TTC549 (cell line): ENCODE measurements around the gene GPATCH2.

Source experiments
- FAIRE-seq: peaks from 2 replicates; lab custom pipeline; 2012; peaks lifted over from hg19 to GRCh38; lab: Jason Lieb, UNC

Gene GPATCH2

DNA sequence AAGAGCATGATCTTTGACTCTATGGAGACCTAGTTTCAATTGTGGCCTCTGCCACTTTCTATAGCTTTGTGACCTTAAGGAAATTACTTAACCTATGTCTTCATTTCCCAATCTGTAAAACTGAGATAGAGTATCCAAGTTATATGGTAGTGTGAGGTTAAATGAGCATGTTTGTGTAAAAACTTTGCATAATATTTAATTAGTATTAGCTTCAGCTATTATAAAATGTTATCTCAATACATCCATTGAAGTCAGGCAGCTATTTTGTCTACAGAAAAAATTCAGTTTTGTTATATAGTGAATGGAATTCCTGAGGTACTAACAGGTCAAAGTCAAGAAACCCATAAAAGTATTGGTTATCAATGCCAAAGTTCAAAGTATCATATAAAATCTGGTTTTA lies 53.6 kb downstream of the GPATCH2 start:
- FAIRE-seq, result peak; percentile 53

DNA sequence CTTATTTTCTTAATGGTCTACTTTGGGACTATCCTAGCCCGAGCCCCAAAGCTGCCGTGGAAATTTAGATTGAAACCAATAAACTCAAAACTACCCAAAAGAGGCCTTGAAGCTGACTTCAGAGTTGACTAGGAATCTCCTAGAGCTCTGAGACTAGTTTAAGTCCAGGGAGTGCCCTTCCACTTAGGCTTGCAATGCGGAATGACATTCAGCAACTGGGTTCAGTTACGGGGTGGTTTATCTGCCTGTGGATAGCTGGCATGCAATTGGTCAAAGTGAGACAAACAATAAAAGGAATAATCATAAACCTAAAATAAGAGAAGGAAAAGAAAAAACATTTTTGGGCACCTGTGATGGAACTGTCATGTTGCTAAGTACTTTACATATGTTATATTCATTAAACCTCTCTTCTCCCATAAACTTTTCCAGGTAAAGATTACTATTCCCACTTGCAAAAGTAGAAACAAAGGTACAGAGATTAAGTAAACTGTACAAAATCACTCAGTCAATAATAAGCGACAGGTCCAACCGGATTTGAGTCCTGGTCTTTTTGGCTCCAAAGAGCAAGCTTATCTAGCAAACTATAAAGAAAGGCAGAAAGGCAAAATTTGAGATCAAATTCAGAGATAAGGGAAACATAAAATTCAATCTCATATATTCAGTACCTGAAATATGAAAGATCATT lies 56.5 kb downstream of the GPATCH2 start:
- FAIRE-seq, result no peak

DNA sequence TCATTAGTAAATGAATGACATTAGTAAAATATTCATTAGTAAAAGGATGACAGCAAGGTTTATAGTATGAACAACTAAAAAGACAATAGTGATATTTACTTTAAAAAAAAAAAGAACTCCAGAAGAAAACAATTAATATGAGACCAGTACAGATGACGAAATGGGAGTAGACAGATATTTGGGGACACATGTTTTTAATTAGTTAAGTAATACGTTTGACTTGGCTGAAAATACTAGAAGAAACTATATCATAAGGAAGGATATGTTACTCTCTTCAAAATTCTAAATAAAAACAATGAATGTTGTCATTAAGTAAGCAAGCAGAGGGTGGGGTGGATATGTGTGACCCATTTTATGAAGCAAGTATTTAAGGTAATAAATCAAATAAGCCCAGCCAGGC lies 61.9 kb downstream of the GPATCH2 start:
- FAIRE-seq, result peak; percentile 67

DNA sequence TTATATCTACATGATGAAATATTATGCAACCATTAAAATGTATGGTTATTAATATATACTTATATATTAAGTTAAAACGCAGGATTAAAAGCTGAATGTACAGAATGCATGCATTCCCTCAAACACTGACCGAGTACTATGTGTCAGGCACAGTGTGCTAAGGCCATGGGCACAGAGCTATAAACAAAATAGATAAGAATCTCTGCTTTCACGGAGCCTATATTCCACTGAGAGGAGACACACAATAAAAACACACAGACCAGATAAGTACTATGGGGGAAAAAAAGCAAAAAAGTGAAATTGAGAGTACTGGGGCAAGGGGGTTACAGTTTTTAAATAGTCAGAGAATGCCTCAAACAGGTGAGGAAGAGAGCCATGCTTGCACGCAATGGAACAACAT lies 62.7 kb downstream of the GPATCH2 start:
- no peak for FAIRE-seq

DNA sequence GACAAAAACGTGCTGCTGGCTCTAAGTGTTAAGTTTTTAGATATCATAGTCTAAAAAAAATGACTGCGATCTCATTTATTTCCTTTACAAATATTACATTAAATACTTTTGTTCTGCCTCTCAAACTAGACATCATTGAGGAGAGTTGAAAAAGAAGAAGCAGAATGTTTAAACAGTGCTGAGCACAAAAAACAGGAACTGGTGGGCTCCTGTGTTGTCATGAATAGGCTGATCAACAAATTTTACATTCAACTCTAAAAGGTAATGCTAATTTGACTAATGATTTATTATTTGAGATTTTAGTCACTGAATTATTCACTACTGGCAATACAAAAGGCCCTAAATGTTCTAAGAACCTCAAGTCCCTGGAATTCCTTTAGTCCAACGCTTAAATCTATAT lies 66.1 kb downstream of the GPATCH2 start:
- no peak for FAIRE-seq

DNA sequence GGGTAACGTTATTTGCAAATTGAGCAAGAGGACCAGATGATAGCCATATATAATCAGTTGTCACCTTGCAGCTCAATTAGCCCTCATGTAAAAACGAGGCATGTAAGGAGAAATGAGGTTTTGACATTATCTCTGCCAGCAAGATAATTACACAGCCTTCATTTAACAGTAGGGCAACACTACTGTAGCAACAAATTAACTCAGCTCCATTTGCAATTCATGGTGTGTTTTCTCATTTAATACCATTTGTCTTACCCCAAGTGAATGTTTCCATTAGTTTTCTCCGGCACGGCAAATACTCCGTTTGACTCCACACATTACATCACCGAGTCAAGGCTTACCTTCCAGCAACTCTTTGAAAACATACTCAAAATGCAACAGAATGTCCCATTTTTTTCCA lies 66.7 kb downstream of the GPATCH2 start:
- FAIRE-seq, result no peak

DNA sequence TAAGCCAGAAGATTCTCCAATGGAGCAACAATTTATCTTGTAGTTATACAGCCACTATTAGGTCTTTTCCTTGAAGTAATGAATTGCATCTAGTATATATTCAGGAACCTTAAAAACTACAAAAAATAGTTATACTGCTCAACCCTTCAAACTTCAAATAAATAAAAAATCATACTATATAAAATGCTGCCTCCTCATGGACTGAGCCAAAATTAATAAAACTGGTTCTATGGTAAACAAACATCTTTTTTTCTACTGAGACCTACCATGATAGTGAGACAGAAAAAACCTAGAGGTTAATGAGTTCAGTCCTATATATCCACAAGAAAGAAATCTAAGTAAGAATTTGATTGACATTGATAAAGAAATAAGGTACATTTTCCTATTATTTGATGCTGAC lies 67.7 kb downstream of the GPATCH2 start:
- FAIRE-seq, result peak; percentile 57

DNA sequence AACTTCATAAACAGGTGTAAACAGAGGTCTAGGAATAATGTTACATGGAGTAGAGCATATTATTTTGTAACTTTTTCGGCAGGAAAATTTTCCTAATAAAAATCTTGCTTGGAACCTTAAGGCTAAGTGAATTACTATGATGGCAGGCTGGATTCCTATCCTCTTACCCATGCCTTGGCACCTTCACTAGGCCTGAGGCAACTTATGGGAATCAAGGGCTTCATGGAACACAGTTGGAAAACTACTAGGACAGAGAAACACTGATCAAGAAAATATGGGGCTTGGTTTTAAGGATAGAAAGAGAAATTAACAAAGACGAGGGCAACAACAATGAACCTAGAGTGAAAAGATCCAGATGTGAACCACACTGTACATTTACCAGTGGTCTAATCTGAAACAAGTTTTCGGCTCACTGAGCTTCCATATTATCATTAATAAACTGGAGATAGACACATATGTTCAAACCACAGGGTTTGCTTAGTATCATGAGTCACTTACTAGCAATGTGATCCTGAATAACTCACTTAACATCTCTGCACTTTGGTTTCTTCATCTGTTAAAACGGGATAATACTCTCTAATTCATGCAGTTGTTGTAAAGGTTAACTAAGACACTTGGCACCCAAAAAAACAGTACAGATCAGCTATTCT lies 68.5 kb downstream of the GPATCH2 start:
- no peak for FAIRE-seq

DNA sequence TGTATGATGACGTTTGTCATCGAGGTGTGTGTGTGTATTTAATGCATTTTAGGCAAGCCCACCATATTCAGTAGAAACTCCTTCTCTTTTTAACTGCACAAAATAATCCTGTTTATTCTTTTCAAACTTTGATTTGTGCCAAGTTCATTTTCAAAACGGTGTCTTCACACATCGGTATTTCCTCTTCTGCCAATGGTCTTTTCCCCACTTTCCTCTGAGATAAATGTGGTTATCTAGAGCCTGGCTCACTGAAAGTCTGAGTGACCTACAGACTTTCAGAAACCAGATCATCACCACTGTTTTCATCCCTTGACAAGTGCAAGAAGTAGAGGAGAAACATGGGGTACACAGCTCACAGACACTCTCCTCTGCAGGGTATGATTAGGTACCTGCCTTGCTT lies 69.4 kb downstream of the GPATCH2 start:
- no peak for FAIRE-seq

DNA sequence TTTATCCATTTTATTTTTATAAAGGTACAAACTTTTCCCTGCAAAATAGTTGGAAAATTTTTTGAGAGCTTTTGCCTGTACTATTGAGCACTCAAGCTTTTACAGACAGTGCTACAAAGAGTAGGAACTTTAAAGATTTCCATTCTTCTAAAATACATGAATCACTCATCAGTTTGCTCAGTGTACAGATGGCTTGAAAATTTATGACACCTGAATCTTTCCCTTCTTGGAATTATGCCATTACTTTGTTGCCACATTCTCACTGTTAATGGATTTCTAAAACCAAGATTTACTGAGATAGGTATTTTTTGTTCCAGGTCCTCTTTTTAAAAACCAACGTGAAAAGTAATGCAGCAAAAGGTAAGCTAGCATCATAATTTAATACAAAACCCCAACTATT lies 76.0 kb downstream of the GPATCH2 start:
- no peak for FAIRE-seq

DNA sequence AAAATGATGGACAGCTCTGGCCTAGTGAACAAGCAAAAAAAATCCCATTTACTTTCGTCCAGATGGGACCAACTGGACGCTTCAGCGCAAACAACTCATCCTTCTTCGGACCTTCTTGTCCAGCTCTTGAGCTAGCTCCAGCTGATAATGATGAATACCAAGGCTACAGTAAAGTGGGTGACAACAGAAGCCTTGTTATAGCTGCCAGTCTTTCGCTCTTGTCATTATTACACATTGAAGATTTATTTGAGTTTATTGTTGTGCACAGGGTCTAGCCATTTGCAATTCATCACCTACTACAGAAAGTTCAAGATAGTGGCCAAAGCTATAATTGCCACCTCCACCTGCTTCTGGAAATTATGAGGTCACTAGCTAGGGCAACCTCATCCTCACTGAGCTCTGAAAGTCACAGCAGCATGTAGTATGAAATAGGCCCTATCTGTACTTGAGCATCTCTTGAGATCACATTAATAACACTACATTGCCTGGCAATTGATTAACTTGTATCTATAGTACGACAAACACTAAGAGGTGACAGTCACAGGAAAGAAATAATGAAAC lies 76.9 kb downstream of the GPATCH2 start:
- no peak for FAIRE-seq

DNA sequence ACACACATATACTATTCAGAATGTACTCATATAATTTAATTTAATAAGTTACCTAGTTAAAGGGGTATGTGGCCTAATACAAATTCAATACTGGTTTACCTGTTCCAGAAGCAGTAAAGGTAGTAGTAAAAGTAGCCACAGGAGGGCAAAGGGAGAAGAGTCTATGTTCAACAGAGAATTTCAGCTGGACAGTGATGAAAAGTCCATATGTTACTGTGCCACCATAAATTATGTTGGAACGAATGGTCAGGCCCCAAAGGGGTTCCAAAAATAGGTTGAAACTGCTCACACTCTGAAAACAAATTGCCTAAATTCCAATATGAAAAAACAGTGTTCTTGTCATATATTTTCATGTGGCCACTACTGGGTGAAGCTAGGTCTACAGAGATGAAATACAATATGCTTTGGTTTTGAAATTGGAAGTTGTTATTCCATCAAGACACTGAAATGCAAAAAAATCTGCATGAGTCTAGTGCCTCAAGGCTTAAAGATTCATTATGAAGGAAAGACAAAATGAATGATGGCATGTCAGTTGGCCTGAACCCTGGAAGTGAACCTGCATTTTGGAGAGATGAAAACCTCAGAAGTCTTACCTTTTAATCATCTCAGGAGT lies 78.4 kb downstream of the GPATCH2 start:
- no peak for FAIRE-seq

DNA sequence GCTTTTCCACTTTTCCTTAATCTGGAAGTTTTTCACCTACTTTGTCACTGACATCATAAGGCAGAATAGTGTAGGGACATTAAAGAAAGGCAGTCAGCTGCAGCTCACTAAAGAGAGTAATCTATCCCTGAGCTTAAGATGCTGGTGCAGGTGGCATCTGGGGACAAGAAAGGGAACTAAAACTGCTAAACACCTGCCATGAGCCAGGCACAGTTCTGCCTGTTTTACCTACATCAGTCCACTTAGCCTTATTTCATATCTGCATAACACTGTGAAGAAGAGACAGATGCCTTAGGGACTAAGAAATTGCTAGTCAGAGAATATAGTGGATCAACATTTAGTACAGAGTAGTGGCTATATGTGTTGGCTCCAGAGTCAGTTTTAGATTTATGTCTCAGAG lies 88.1 kb downstream of the GPATCH2 start:
- FAIRE-seq, result no peak

DNA sequence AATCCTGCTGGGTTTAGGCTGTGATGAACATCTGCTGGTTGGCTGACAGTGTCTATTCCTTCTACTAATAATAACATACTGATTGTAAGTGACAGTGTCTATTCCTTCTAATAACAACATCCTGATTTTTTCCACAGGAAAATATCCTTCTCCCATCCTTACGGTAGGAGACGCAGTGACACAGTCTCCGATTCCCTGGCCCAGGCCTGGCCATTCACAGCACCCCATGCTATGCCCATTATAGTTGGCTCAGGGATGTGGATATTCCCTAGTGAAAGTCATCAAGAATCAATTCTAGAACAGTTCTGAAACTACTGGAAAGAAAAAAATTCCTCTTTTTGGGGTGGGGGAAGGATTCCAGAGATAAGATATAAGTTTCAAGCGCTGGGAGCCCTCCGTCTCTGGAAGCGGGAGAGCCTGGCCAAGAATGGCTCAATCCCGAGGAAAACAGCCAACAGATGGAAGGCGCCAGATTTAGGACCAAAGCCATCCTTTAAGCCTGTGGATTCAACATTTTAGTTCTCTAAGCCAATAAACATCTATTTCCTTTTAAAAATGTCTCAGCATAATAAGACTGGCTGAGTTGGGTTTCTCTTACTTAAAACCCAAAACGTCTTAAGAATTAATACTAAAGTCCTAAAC lies 88.6 kb downstream of the GPATCH2 start:
- FAIRE-seq, result no peak

DNA sequence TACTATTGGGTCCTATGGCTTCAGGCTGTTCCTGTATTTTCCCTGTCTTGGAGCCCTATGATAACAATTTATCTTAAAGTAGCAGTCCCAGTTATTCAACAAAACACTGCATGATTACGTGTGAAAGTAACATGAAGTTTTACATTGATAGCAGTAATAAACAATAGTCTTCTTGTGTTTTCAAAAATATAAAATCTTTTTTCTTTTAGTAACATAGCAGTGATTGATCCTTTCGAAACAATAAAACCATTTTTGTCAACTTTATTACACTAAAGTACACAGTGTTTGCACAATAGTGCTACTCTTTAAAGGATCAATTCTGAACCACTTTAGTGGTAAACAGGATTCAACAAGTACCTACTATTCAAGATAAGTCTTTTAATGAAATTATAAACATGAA lies 90.6 kb downstream of the GPATCH2 start:
- peak; percentile 32 for FAIRE-seq

DNA sequence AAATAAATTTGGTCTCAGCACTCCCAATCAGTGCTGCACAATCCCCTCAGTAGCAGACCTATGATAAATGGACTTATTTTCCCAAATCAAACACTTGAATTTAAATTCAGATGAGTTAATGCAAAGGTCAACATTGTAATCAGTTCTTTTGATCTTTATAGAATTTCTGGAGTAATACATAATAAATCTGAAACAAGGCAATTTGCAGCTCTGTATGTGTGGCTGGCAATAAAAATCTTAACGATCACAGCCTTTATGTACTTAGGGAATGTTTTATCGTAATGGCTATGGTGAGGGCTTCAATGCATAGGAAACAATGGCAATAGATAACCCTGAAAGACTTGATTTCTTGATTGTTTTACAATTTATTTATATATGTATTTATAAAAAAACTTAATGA lies 91.4 kb downstream of the GPATCH2 start:
- peak; percentile 3 for FAIRE-seq

DNA sequence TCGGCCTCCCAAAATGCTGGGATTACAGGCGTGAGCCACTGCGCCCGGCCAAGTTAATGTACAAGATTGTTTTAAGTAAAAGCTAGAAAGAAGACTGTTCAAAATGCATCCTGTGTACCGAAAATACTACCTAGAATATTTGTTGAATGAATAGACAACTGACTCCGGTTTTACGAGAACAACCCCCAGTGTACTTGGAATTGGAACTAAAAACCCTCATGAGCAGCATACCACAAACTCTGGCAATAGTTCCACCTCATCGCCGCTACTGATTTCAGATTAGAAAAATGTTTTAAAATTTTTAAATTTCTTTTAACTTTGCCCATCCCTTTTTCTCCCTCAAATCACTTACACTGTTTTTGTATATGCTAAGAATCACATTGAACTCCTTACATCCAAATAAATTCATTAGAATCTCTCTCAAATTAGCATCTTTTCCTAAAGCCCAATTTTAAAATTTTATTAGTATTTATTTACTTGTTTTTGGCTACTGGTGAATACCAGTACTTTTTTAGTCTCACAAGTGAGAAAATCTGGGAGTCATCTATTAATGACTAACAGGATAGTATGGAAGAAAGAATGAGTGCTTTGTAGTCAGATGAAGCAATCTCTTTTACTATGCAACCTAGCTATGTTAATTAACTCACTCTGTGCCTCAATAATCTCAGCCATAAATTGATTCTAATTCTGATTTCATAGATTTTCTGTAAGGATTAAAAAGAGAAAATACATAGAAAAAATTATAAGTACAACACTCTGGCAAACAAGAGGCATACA lies 95.1 kb downstream of the GPATCH2 start:
- FAIRE-seq, result peak; percentile 29

DNA sequence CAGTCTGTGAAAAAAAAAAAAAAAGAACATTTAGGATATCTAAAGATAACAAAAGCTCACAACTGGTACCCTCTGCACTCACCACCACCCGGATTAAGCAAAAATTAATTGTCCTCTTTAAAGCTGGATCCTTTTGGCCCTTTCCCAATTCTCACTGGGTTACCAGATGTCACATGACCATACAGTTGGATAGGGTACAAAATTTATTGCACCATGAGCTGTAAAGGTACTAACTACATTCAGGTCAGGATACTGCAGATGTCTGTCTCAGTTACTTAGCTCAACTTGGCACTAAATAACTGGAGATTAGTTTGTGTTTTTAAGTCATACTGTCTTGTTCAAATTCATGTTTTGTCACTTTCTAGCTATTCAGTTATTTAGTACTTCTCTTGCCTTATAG lies 96.3 kb downstream of the GPATCH2 start:
- FAIRE-seq, result no peak

DNA sequence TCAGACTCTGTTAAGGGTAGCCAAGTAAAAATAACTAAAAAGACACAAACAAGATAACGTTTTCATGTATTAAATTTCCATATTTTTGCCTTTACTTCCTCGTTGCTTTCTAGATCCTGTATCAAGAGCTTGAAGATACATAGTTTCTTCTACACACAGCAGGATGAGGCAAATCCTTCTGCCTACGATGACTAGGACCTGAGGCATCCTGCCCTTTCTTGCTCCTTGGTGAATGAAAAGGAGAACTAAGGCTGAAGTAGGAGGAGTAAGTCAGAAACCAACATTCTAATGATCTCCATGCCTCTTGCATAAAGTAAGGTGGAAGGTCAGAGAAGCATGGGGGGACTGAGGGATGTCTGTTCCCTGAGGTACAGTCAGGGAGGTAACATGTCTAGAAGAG lies 102.6 kb downstream of the GPATCH2 start:
- no peak for FAIRE-seq

DNA sequence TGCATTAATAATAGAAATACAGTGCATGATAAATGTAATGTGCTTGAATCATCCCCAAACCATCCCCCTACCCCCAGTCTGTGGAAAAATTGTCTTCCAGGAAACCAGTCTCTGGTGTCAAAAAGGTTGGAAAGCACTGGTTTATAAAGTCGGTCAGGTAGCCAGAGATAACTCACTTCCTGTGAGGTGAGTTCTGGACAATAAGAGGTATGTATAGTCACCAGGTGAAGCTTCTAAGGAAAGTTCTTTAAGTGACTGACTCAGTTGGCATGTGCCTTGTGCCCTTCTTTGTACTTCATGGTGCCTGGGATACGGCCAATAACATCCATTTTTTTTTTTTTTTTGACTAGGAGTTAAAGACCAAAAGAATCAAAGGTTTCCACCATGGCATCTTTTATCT lies 103.7 kb downstream of the GPATCH2 start:
- FAIRE-seq, result no peak

DNA sequence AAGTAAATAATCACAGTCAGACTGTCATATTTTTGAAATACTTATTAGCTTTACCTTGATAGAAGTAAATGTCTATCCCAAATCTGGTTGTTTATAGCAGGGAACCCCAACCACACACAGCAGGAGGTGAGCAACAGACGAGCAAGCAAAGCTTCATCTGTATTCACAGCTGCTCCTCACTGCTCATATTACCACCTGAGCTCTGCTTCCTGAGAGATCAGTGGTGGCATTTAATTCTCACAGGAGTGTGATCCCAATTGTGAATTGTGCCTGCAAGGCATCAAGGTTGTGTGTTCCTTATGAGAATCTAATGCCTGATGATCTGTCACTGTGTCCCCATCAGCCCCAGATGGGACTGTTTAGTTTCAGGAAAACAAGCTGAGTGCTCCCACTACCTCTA lies 104.3 kb downstream of the GPATCH2 start:
- no peak for FAIRE-seq

DNA sequence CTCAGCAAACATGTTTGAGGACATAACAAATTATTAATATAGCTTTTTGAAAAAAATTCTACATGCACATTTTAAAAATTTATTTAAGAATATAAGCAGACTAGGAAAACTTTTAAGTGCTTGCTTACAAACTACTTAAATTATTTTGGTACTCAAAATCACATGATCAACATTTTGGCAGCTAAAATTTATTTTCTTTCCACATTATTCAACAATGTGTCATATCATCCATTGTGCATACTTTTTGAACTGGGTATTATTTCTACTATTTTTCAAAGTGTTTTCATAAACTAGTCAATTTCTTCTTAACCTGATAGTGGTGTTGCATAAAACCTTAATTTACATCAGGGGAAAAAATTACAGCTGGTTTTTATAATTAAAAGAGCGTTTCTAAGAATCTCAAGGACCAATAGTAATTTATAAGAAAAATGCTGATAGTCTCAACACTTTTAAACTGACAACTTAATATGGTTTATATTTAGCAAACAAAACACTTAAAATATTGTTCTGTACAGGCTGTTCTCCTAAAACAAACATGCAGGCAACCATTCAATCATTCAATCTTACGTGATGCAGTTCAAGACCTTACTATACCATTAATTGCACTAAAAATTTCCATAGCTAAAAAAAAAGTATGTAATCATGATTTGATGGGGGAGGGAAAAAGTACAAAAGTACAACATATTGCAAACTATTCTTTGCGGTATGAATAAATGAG lies 105.0 kb downstream of the GPATCH2 start:
- peak; percentile 63 for FAIRE-seq
